NOMO-1 (cell line): ENCODE results near the gene ACSF2.

Source experiments
- DNase-seq, 2 experiments: peaks; one replicate each; lab custom pipeline; 2025; ENCODE audit not compliant: unreplicated experiment in 2 of 2; lab: John Stamatoyannopoulos, UW

The ACSF2 gene

DNA sequence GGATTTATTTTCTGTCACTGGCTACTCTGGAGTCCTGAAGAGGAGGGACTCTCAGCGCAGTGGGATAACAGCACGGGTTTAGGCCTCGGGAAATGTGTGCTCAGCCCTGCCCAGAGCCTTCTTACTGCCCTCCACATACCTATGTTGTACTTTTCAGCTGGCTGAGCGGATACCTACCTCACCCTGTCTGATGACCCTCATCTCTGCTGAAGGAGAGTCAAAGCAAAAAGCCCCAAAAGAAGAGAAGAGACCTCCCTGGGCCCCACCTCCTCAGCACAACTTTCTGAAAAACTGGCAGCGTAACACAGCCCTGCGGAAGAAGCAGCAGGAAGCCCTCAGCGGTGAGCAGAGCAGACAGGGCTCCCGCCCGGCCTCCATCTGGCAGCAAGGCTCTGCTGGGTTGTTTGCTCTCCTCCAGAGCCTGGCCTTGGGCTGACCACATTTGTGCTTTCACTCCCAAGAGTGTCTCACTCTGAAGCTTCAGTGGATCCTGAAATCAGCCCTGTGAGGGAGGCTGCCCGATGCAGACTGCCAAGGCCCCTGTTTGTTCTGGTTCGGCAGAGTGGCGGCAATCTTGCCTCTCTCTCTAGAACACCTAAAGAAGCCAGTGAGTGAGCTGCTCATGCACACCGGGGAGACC lies 92.5 kb downstream of the ACSF2 start:
- no peak for DNase-seq

DNA sequence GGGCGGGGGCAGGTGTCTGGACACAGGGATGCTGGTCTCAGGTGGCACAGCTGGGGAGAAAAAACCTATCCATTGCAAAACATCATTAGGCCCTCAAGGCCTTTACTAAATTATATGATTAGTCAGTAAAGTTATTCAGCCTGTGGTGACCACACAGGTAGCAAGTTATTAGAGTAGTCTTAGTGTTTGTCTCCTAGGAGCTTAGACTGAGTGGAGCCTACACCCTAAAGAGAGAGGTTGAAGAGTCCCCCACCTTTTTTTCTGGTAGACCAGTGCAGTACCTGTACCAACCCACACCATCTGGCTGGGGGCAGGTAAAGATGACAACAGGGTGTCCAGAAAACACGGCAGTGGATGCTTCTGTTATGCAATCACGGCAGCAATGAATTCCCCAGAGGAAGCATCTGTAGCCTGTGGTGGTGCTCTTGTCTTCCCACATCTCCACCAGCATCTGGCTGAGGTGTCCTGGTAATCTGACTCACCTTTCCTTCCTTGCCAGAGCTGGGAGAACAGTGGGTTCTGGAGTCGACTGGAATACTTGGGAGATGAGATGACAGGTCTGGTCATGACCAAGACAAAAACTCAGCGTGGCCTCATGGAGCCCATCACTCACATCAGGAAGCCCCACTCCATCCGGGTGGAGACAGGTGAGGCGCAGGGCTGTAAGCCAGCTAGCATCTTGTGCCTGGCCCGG lies 93.3 kb downstream of the ACSF2 start:
- DNase-seq, result no peak

DNA sequence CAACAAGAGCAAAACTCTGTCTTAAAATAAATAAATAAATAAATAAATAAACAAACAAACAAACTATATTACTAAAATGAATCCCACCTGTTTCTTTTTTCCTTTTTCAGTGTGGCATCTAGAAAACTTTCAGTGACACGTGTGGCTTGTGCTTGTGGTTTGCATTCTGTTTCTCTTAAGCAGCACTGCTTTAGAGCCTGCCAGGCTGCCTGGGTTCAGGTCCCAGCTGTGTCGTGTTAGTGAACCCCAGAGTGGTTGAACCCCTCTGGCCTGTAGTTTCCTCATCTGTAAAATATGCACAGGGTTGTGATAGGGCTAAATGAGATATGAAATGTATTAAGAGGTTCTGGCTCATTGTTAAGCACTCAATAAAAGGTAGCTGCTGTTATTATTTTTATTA lies 94.5 kb downstream of the ACSF2 start:
- DNase-seq, result no peak

DNA sequence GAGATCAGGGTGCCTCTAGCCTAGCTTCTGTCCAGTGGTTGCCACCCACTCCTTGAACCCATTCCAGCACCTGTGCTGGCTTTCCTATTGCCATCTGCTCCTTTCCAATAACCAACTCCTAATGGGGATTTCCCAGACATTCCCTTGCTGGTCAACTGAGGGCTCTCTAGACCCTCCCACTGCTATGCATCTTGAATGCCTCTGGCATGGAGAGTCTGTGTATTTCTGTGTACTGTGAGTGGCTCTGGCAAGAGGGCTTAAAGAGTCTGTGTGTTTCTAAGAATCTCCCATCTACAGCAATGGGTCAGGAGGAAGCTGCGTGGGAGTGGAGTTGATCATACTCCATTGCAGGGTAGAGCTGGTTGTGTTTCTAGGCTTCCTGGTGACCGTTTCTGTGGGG lies 95.5 kb downstream of the ACSF2 start:
- DNase-seq, result no peak

DNA sequence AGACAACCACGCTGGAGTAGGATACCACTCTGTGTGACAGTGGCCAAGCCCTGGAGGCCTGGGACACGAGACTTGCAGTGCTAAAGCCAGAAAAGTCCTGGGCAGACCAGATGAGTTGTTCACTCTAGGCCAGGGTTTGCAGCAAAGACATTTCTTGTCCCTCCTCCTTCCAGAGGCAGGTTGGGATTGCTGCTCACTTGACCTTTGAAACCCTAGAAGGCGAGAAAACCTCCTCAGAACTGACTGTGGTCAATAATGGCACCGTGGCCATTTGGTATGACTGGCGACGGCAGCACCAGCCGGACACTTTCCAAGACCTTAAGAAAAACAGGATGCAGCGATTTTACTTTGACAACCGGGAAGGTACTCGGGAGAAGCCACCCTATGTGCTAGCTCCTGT lies 96.7 kb downstream of the ACSF2 start:
- no peak for DNase-seq

DNA sequence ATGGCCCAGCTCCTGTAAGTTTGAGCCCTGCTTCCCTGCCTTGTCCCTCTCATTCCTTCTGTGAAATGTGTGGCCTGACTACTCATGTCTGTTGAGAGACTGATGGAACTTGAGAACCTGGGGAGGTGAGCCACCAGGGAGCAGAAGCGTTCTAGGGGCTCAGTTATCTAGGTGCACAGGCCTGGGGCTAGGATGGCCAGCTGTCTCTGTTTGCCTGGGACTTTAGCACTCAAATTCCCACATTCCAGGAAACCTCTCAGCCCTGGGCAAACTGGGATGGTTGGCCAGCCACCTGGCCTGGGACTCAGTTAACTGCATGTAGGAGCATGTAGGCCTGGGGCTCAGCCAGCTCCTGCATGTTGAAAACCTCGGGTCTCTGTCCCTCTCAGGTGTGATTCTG lies 97.2 kb downstream of the ACSF2 start:
- no peak for DNase-seq
